H9 (cell line): ENCODE measurements around the gene EMP3. TPM values are rescaled to one million over a fixed set of nuclear protein-coding genes. Genes with fewer than 3 reads are reported as not detected.
A peak's percentile ranks its signal among the peaks of the same experiment; 100 is the strongest.

Experiments used
- DNase-seq: peaks from one replicate; pipeline ENCODE4 v3.0.0-alpha.2; 2017
- H2AFZ ChIP-seq: one replicate; pipeline ENCODE4 v1.6.1; 2013; ENCODE audit warnings: mild to moderate bottlenecking, low read length, control low read depth, moderate library complexity
- H2AK5ac ChIP-seq: 2 replicates; pipeline ENCODE4 v1.6.1; 2013; ENCODE audit warnings: low read length, control low read depth, mixed read lengths; ENCODE audit not compliant: insufficient read length
- H2BK120ac ChIP-seq: one replicate; pipeline ENCODE4 v1.6.1; 2013; ENCODE audit warnings: low read depth, mild to moderate bottlenecking, low read length, control low read depth, inconsistent platforms; ENCODE audit not compliant: poor library complexity, severe bottlenecking
- H2BK12ac ChIP-seq: 2 replicates; pipeline ENCODE4 v1.6.1; 2013; ENCODE audit warnings: low read length, control low read depth, mixed read lengths, low read depth; ENCODE audit not compliant: insufficient read length
- H2BK15ac ChIP-seq: 2 replicates; pipeline ENCODE4 v1.6.1; 2013; ENCODE audit warnings: low read depth, low read length, control low read depth
- H2BK20ac ChIP-seq: one replicate; pipeline ENCODE4 v1.6.1; 2013; ENCODE audit warnings: low read depth, mild to moderate bottlenecking, low read length, control low read depth, inconsistent platforms; ENCODE audit not compliant: poor library complexity, severe bottlenecking
- H2BK5ac ChIP-seq: 2 replicates; pipeline ENCODE4 v1.6.1; 2013; ENCODE audit warnings: low read length, control low read depth, mixed read lengths; ENCODE audit not compliant: insufficient read length
- H3K14ac ChIP-seq: 2 replicates; pipeline ENCODE4 v1.6.1; 2013; ENCODE audit warnings: low read length, control low read depth; ENCODE audit not compliant: insufficient read depth
- H3K18ac ChIP-seq: 2 replicates; pipeline ENCODE4 v1.6.1; 2013; ENCODE audit warnings: low read depth, mild to moderate bottlenecking, mixed read lengths, low read length, control low read depth; ENCODE audit not compliant: insufficient read length
- H3K23ac ChIP-seq: 2 replicates; pipeline ENCODE4 v1.6.1; 2013; ENCODE audit warnings: low read length, control low read depth, mixed read lengths, low read depth; ENCODE audit not compliant: insufficient read length
- H3K23me2 ChIP-seq: 2 replicates; pipeline ENCODE4 v1.6.1; 2013; ENCODE audit warnings: low read depth, mild to moderate bottlenecking, mixed read lengths, low read length, control low read depth; ENCODE audit not compliant: insufficient read length, poor library complexity, severe bottlenecking
- H3K27ac ChIP-seq: 2 replicates; pipeline ENCODE4 v1.5.1; 2013; ENCODE audit warnings: low read length, control low read depth, mixed read lengths, low read depth; ENCODE audit not compliant: insufficient read length
- H3K27me3 ChIP-seq: 2 replicates; pipeline ENCODE4 v1.6.1; 2013; ENCODE audit warnings: low read length, control low read depth, inconsistent platforms; ENCODE audit not compliant: insufficient read depth
- H3K4ac ChIP-seq: 2 replicates; pipeline ENCODE4 v1.6.1; 2013; ENCODE audit warnings: low read depth, mild to moderate bottlenecking, control low read depth, inconsistent platforms, low read length, moderate library complexity
- H3K4me1 ChIP-seq: 2 replicates; pipeline ENCODE4 v1.6.1; 2013; ENCODE audit warnings: low read length, control low read depth, inconsistent platforms; ENCODE audit not compliant: insufficient read depth
- H3K4me2 ChIP-seq: 2 replicates; pipeline ENCODE4 v1.6.1; 2013; ENCODE audit warnings: low read length, control low read depth, mixed read lengths; ENCODE audit not compliant: insufficient read length, insufficient read depth
- H3K56ac ChIP-seq: 2 replicates; pipeline ENCODE4 v1.6.1; 2013; ENCODE audit warnings: low read depth, mild to moderate bottlenecking, mixed read lengths, low read length, control low read depth; ENCODE audit not compliant: insufficient read length
- H3K79me1 ChIP-seq: 2 replicates; pipeline ENCODE4 v1.6.1; 2013; ENCODE audit warnings: low read depth, mild to moderate bottlenecking, moderate library complexity, low read length, control low read depth, inconsistent platforms; ENCODE audit not compliant: insufficient read depth, poor library complexity, severe bottlenecking
- H3K79me2 ChIP-seq: 2 replicates; pipeline ENCODE4 v1.6.1; 2013; ENCODE audit warnings: low read length, control low read depth, inconsistent platforms; ENCODE audit not compliant: insufficient read depth
- H3K9ac ChIP-seq: 2 replicates; pipeline ENCODE4 v1.6.1; 2013; ENCODE audit warnings: low read length, control low read depth, mixed read lengths; ENCODE audit not compliant: insufficient read length; ENCODE audit errors: extremely low read depth
- H3K9me3 ChIP-seq: one replicate; pipeline ENCODE4 v1.6.1; 2013; ENCODE audit warnings: low read depth, low read length, inconsistent platforms; ENCODE audit not compliant: control insufficient read depth
- H3T11ph ChIP-seq: one replicate; pipeline ENCODE4 v1.6.1; 2013; ENCODE audit warnings: mild to moderate bottlenecking, low read length, control low read depth, inconsistent platforms
- H4K20me1 ChIP-seq: one replicate; pipeline ENCODE4 v1.6.1; 2013; ENCODE audit not compliant: control insufficient read depth, insufficient read length, insufficient read depth
- H4K5ac ChIP-seq: 2 replicates; pipeline ENCODE4 v1.6.1; 2013; ENCODE audit warnings: low read depth, mild to moderate bottlenecking, mixed read lengths, low read length, control low read depth; ENCODE audit not compliant: insufficient read length
- H4K8ac ChIP-seq: replicated peaks from 2 replicates; pipeline ENCODE4 v1.6.1; 2013; ENCODE audit warnings: low read length, control low read depth, mixed read lengths, low read depth; ENCODE audit not compliant: insufficient read length
- H4K91ac ChIP-seq: 2 replicates; pipeline ENCODE4 v1.6.1; 2013; ENCODE audit warnings: low read depth, mild to moderate bottlenecking, moderate library complexity, mixed read lengths, low read length, control low read depth; ENCODE audit not compliant: insufficient read length
- H3K27ac Mint-ChIP-seq, 3 experiments: 2 replicates in 2 of 3; 3 replicates in 1 of 3; pipeline ENCODE4 v1.8.0; 2020 to 2021; ENCODE audit warnings: mixed read lengths in 3 of 3, mild to moderate bottlenecking in 1 of 3, moderate library complexity in 1 of 3
- H3K27me3 Mint-ChIP-seq: 2 replicates; pipeline ENCODE4 v1.8.0; 2021; ENCODE audit warnings: low read depth, mild to moderate bottlenecking, moderate library complexity, mixed read lengths
- H3K36me3 Mint-ChIP-seq, 3 experiments: 2 replicates in 2 of 3; 3 replicates in 1 of 3; pipeline ENCODE4 v1.8.0; 2020 to 2021; ENCODE audit warnings: low read depth in 3 of 3, mixed read lengths in 3 of 3; ENCODE audit not compliant: insufficient read depth in 1 of 3
- H3K4me1 Mint-ChIP-seq, 2 experiments: 2 replicates each; pipeline ENCODE4 v1.8.0; 2020; ENCODE audit warnings: mixed read lengths in 2 of 2
- H3K4me3 Mint-ChIP-seq, 2 experiments: 2 replicates in 1 of 2; 3 replicates in 1 of 2; pipeline ENCODE4 v1.8.0; 2020 to 2021; ENCODE audit warnings: mild to moderate bottlenecking in 2 of 2, mixed read lengths in 2 of 2, moderate library complexity in 1 of 2
- H3K9me3 Mint-ChIP-seq, 2 experiments: 2 replicates in 1 of 2; 3 replicates in 1 of 2; pipeline ENCODE4 v1.8.0; 2020; ENCODE audit warnings: mild to moderate bottlenecking in 2 of 2, mixed read lengths in 2 of 2, moderate library complexity in 1 of 2
- WGBS: extraction: QIAGEN DNeasy Blood & Tissue Kit; methylation state at CpG from one replicate; pipeline ENCODE4 v1.1.7; 2013; ENCODE audit warnings: missing lambda C conversion rate, low lambda C conversion rate, mixed read lengths; ENCODE audit not compliant: insufficient read length; ENCODE audit errors: extremely low coverage; 5-methylcytosine and 5-hydroxymethylcytosine counted together
- total RNA-seq: library from RNA; stranded (reverse); gene quantifications from 2 replicates; pipeline ENCODE4 v1.2.1, GENCODE V29; 2021
- TF ChIP-seq, protein P1 (sequence below): fragments of 200-600 bp; sonication (generic); conservative IDR thresholded peaks from 3 replicates; pipeline ENCODE4 v1.8.0; 2021; ENCODE audit warnings: antibody characterized with exemption, mild to moderate bottlenecking

The EMP3 gene
- total RNA-seq, 1 experiment from 2014 or later = 9.6 TPM

DNA sequence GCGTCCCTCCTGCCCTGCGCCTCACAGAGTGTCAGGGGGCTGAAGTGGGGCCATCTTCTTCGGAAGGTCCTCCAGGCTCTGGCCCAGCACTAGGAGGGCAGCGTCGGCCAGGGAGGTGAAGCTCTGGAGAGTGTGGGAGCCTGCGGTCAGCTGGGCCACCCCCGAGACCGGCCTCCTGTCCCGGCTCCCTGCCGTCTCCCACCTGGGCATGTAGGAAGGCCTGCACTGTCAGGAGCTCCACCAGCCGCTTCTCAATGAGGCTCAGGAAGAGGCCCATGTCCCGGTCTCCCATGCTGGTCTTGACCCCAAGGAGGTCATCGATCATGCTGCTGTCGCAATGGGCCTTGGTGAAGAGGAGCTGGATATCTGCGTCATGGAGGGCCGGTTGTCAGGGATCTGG is 27.4 kb upstream of the EMP3 start:
- H4K20me1 ChIP-seq = no peaks in the 10 kb centered on the region
- H2BK20ac ChIP-seq = no peak overlapping the region
- H3K36me3 Mint-ChIP-seq = no peaks in the 10 kb centered on the region
- H2AK5ac ChIP-seq = no peak overlapping the region
- no peak overlapping the region for H3K9ac ChIP-seq
- no peak overlapping the region for H3K18ac ChIP-seq
- H2BK12ac ChIP-seq = no peak overlapping the region
- peaks cover 11 to 12% of the 10 kb centered on the region in 2 experiments for H3K4me1 Mint-ChIP-seq
- no peaks in the 10 kb centered on the region; a peak in 1 of 5 replicates for H3K9me3 Mint-ChIP-seq
- H3K79me2 ChIP-seq = no peaks in the 10 kb centered on the region
- H4K8ac ChIP-seq = no peak overlapping the region
- no peaks in the 10 kb centered on the region for H3K4me1 ChIP-seq
- H3K14ac ChIP-seq = no peak overlapping the region
- H3K4me2 ChIP-seq = no peak overlapping the region
- no peak overlapping the region for H3K23ac ChIP-seq
- no peak overlapping the region for H2BK15ac ChIP-seq
- H3K56ac ChIP-seq = no peak overlapping the region
- no peaks in the 10 kb centered on the region for H3K27me3 ChIP-seq
- no peak overlapping the region for H3K4ac ChIP-seq
- no peaks in the 10 kb centered on the region for H3K9me3 ChIP-seq
- H4K5ac ChIP-seq = no peak overlapping the region
- TF ChIP-seq, protein P1, sequence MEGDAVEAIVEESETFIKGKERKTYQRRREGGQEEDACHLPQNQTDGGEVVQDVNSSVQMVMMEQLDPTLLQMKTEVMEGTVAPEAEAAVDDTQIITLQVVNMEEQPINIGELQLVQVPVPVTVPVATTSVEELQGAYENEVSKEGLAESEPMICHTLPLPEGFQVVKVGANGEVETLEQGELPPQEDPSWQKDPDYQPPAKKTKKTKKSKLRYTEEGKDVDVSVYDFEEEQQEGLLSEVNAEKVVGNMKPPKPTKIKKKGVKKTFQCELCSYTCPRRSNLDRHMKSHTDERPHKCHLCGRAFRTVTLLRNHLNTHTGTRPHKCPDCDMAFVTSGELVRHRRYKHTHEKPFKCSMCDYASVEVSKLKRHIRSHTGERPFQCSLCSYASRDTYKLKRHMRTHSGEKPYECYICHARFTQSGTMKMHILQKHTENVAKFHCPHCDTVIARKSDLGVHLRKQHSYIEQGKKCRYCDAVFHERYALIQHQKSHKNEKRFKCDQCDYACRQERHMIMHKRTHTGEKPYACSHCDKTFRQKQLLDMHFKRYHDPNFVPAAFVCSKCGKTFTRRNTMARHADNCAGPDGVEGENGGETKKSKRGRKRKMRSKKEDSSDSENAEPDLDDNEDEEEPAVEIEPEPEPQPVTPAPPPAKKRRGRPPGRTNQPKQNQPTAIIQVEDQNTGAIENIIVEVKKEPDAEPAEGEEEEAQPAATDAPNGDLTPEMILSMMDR = no peak
- no peak overlapping the region for H3T11ph ChIP-seq
- H2BK120ac ChIP-seq = no peak overlapping the region
- no peak overlapping the region for H2AFZ ChIP-seq
- H3K4me3 Mint-ChIP-seq = no peak overlapping the region
- no peaks in the 10 kb centered on the region for H3K27me3 Mint-ChIP-seq
- no peak for DNase-seq
- no peaks in the 10 kb centered on the region for H3K79me1 ChIP-seq
- no peak overlapping the region for H2BK5ac ChIP-seq
- no peak overlapping the region for H3K27ac ChIP-seq
- peak overlapping the region in 1 of 3 experiments; percentile 88; a peak in 2 of 7 replicates for H3K27ac Mint-ChIP-seq
- no peaks in the 10 kb centered on the region for H3K23me2 ChIP-seq
- no CpG with 5 or more reads among the region's 16 CpGs for WGBS
- no peak overlapping the region for H4K91ac ChIP-seq
